Activated T-cell treated with anti-CD3 and anti-CD28 coated beads, Interleukin-2, amount 50 U/mL, for 1 hour (primary cell): ENCODE results near the gene GLMP.
A peak's percentile ranks its signal among the peaks of the same experiment; 100 is the strongest.

ENCODE experiments used
- DNase-seq: peaks from one replicate; pipeline ENCODE4 v3.0.0-alpha.2; 2020

The GLMP gene

DNA sequence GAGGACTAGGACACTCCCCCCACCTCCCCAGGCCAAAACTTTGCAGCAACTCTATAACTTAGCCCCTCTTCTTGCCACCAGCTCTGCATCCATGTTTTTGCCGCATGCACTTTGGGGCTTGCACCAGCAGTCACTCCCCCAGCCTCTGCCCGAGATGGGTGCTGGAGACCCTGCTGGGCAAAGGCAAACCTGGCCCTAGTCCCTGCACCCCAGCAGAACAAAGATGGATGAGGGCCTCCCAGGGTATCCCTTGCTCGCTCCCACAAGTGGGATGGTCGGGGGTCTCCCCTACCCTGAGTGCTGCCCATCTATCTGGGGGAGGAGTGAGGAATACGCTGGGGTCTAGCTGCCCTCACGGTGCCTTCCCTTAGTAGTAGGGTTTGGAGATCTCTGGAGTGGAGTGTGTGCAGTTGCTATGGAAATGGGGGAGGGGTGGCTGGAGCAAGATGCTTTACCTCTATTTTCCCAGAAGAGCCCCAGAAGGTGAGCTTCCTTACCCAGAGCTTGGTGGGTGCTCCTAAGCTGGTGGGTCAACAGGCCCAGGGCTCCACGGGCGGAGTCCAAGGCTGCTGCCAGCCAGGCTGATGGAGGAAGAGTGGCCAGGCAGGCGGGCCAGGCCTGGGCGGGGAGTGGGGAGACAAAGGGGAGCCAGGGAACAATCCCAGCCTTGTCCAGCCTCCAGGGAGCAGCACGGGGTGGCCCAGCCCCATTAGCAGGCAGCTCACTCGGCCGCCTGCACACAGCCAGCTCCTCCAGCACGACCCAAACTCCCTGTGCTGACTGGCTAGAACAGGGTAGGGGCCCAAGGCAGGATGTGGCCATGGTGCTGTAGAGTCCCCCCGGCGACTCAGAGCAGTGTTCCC lies 47.8 kb downstream of the GLMP start, which contains the start of gene PAQR6:
TSS of gene PAQR6 (minus strand) at position 597 of the 863 bp plus-strand sequence. CDS start 1,325 bp downstream, outside the sequence.
- no peak for DNase-seq

DNA sequence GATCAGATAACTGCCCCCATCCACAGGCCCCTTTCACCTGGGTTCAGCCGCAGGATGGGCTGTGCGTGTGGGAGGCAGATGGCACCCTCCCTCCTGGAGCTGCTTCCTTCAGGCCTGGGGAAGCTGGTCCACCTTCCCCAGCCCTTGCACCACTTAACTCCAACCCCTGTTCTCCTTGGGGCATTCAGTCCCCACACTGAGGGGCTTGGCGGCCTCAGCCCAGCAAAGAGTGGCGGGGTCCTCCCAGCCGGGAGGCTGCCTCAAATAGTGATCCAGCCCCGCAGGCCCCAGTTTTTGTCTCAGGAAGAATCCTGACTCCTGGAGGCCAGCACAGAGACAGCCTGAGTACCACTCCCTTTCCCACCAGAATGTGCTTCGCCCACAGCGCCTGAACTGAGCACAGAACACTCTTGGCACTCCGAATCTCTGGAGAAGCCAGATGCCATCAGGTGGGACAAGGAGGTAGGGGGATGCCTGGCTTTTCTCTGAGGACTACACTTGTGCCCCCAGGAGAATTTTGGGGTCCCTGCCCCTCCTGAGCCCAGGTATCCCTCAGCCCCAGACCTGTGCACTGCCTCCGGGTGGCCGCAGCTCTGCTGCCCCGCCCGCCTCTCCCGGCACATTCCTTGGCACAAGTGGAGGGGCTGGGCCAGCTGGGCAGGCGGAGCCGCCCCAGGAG lies 48.6 kb downstream of the GLMP start:
- DNase-seq, result no peak

- DNase-seq, result no peak
Observed at GRCh38 chr1:156246241-156246780, 49.2 kb downstream of the GLMP start.

DNA sequence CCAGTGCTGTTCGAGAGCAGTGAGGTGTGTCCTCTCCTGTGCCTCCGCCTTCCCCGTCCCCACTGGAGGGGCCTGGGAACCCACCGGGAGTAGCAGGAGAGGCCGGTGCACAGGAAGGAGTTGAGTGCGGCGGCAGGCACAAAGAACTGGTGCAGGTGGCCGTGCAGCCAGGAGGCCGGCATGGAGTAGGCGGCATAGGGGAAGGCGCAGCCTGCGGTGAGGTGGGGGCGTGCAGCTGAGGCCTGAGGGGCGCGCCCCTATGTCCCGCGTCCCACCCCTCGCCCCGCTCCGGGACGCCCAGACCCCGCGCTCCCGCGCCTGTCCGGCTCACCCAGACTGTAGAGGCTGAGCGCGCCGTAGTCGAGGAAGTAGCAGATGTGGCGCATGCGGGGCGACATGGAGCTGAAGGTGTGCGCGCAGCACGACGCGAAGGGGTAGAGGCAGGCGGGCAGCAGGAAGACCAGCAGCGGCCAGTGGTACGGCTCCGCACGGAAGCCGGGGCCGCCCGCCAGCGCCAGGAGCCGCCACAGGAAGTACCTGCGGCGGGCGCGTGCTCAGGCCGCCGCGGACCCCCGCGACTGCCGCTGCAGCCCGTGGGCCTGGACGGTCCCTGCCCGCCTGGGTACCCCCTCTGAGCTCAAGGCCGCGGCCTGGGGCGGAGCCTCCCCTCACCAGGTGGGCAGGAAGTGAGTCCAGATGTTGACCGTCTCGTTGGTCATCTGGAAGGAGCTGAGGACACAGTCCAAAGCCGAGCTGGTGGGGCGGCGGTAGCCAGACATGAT lies 49.8 kb downstream of the GLMP start:
- DNase-seq, result peak; percentile 45

GRCh38 chr1:156244712-156245111 lies 50.8 kb downstream of the GLMP start:
- no peak for DNase-seq

GRCh38 chr1:156244126-156244525 lies 51.4 kb downstream of the GLMP start:
- no peak for DNase-seq

DNA sequence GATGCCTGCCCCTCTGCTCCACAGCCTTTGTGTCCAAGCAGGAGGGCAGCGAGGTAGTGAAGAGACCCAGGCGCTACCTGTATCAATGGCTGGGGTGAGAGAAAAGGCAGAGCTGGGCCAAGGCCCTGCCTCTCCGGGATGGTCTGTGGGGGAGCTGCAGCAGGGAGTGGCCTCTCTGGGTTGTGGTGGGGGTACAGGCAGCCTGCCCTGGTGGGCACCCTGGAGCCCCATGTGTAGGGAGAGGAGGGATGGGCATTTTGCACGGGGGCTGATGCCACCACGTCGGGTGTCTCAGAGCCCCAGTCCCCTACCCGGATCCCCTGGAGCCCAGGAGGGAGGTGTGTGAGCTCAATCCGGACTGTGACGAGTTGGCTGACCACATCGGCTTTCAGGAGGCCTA lies 52.7 kb downstream of the GLMP start:
- no peak for DNase-seq
